Measurements from ENCODE around the gene PKN1. TPM values are rescaled to one million over a fixed set of nuclear protein-coding genes. Genes with fewer than 3 reads are reported as not detected.

PKN1 gene
- total and polyA plus RNA-seq, 2 of the 13 experiments (the other 11 are each of a cell fraction or from before 2014, with no cell fraction given), result 45.7 to 54.5 TPM

DNA sequence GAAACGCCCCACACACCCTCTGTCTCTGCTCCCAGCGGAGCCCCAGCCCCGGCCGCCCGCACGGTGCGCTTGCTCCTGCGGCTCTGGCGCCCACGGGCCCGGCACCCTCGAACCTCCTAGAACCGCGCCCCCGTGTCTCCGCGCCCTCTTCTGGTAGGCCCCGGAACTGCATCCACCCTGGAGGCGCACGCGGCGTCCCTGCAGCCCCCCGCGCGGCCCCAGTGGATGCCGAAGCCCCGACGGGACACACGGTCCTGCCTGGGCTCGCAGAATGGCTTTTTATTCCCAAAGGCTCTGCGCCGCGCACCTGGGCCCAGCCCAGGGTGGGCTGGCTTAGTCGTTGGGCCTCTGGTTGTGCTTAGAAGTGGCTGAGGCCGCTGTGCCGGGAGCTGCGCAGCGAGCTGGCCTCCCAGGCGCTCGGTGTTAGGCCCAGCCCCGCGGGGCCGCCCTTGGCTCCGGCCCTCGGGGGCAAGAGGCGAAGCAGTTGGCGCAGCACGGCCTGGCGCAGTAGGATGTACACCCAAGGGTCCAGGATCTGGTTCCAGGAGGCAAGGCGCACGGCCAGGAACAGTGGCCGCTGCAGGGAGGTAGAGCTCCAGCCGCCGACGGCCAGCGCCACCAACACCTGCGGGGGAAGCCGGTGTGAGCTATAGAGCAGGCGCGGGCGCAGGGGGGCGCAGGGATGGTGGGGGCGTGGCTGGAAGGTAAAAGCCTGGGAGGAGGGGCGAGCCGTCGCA is 39.3 kb downstream of the PKN1 start (continued):
- peak; percentile 42; the same call in 1 of the 2 replicates for TF ChIP-seq BCL3 (CRISPR knock-in tag; IDR thresholded peaks at IDR 0.05)
- TF ChIP-seq PHF8 (CRISPR knock-in tag; IDR thresholded peaks at IDR 0.05), result peak; percentile 37; the same call in 1 of the 2 replicates
- TF ChIP-seq ZNF615 (CRISPR knock-in tag; IDR thresholded peaks at IDR 0.05; ENCODE audit: borderline replicate concordance), result no peak
- TF ChIP-seq AKAP8 (CRISPR knock-in tag; IDR thresholded peaks at IDR 0.05), result peak; percentile 58; the same call in 1 of the 2 replicates
- TF ChIP-seq PCBP2 (optimal IDR thresholded peaks at IDR 0.05; ENCODE audit: low read depth, low read length, poor library complexity, severe bottlenecking), result no peak
- TF ChIP-seq ZNF513 (CRISPR knock-in tag; conservative IDR thresholded peaks at IDR 0.05), result no peak
- TF ChIP-seq, protein P1, sequence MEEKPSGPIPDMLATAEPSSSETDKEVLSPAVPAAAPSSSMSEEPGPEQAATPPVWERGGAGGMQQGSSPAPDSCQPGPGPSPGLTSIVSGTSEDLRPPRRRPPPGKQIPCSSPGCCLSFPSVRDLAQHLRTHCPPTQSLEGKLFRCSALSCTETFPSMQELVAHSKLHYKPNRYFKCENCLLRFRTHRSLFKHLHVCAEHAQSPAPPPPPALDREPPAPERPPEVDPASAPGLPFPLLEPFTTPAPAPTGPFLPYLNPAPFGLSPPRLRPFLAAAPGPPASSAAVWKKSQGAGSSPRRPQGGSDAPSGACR (CRISPR knock-in tag; IDR thresholded peaks at IDR 0.05), result no peak
- TF ChIP-seq ZNF430 (CRISPR knock-in tag; IDR thresholded peaks at IDR 0.05), result no peak
- 0 out of 2 replicates have a peak, but pooled peaks have one; percentile 25 for TF ChIP-seq ERF (CRISPR knock-in tag; IDR thresholded peaks at IDR 0.05)
- peak; percentile 35; the same call in 1 of the 2 replicates for TF ChIP-seq FOXO1 (CRISPR knock-in tag; IDR thresholded peaks at IDR 0.05)
- TF ChIP-seq PATZ1 (CRISPR knock-in tag; IDR thresholded peaks at IDR 0.05), result peak; percentile 38
- TF ChIP-seq, protein P2, sequence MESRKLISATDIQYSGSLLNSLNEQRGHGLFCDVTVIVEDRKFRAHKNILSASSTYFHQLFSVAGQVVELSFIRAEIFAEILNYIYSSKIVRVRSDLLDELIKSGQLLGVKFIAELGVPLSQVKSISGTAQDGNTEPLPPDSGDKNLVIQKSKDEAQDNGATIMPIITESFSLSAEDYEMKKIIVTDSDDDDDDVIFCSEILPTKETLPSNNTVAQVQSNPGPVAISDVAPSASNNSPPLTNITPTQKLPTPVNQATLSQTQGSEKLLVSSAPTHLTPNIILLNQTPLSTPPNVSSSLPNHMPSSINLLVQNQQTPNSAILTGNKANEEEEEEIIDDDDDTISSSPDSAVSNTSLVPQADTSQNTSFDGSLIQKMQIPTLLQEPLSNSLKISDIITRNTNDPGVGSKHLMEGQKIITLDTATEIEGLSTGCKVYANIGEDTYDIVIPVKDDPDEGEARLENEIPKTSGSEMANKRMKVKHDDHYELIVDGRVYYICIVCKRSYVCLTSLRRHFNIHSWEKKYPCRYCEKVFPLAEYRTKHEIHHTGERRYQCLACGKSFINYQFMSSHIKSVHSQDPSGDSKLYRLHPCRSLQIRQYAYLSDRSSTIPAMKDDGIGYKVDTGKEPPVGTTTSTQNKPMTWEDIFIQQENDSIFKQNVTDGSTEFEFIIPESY (CRISPR knock-in tag; IDR thresholded peaks at IDR 0.05), result peak; percentile 85; the same call in 1 of the 2 replicates
- TF ChIP-seq, protein P3, sequence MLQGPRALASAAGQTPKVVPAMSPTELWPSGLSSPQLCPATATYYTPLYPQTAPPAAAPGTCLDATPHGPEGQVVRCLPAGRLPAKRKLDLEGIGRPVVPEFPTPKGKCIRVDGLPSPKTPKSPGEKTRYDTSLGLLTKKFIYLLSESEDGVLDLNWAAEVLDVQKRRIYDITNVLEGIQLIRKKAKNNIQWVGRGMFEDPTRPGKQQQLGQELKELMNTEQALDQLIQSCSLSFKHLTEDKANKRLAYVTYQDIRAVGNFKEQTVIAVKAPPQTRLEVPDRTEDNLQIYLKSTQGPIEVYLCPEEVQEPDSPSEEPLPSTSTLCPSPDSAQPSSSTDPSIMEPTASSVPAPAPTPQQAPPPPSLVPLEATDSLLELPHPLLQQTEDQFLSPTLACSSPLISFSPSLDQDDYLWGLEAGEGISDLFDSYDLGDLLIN (CRISPR knock-in tag; IDR thresholded peaks at IDR 0.05; ENCODE audit: borderline replicate concordance), result 0 out of 2 replicates have a peak, but pooled peaks have one; percentile 34
- TF ChIP-seq ZNF614 (CRISPR knock-in tag; IDR thresholded peaks at IDR 0.05; ENCODE audit: borderline replicate concordance), result peak; percentile 40; the same call in 1 of the 2 replicates
- TF ChIP-seq, protein P4, sequence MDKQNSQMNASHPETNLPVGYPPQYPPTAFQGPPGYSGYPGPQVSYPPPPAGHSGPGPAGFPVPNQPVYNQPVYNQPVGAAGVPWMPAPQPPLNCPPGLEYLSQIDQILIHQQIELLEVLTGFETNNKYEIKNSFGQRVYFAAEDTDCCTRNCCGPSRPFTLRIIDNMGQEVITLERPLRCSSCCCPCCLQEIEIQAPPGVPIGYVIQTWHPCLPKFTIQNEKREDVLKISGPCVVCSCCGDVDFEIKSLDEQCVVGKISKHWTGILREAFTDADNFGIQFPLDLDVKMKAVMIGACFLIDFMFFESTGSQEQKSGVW (CRISPR knock-in tag; IDR thresholded peaks at IDR 0.05; ENCODE audit: borderline replicate concordance), result no peak
- peak; percentile 79 for TF ChIP-seq MAX (IDR thresholded peaks at IDR 0.05)

All from HepG2 (cell line).